Midbrain (tissue), 1 donor: ENCODE measurements around the gene UBXN10.
"Not testable (repeated sequence)": the region's sequence is repeated elsewhere in the genome, so short reads cannot be mapped to it uniquely, and the experiment has no call there.

ENCODE experiments used
- DNase-seq: peaks from one replicate; lab custom pipeline; 2025; lab: John Stamatoyannopoulos, UW

Gene UBXN10

DNA sequence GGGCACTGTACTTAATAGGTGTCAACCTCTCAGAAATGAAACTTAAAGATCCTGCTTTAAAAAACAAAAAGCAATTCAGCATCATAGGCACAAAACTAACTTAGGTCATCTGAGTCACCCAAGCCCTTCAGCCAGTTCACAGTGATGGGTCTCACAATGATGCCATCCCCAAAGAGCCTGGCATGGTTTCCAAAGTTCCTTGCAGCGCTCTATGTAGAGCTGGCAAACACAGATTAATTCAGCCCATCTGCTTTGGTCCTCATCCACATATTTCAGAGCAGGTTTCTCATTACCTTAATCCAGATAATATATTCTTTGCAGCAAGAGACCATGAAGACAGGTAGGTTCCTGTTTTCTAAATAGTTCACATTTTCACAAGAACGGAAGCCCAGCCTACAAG lies 15.1 kb downstream of the UBXN10 start:
- DNase-seq = no peak

DNA sequence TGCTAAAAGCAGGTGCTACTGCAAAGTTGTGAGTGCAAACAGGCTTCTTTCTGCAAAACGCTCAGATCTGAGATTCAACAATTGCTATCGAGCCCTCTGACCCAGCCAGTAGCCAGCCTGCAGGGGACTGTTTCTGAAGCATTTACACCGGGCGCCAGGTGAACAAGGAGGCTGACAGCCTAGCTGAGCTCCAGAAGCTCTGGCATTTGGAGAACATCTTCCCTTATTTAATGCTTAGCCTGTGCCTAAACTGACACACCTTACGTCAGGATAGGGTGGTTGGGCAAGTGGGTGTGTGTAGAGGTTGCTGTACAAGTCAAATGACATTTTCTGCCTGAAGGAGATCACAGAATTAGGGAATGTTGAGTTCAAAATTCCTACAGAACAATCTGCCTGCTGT lies 16.3 kb downstream of the UBXN10 start:
- DNase-seq = no peak

DNA sequence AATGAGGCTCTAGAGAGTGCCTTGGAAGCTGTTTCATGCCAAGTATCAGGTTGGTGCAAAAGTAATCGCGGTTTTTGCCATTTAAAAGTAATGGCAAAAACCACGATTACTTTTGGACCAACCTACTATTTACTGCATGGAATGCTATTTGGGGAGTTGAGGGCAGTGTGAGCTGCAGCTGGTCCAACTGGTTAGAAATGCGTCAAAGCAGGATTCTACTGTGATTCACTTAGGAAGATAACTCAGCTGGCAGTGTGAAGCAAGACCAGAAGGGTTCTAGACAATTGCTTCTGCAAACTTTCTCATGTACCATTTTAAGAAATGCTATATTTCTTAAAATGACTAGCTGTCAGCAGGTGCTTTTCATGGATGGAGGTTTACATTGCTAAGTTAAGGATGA lies 21.6 kb downstream of the UBXN10 start:
- DNase-seq = no peak

DNA sequence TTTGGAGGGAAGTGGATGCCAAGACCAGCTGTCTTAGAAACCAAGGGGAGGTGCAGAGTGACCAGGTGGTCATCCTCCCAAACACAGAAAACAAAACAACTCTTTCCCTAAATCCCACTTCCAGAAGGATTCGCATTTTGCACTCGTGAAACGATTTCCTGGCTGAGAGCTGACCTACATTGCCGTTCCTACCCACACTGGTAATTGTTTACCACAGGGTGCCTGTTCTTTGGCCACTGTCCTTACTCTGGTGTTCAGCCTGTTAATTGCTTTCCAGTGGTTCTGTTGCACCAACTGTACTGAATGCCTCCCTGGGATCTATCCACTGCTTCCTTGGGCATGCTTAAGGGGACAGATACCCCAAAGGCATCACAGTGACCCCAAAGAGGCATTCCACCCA lies 23.6 kb downstream of the UBXN10 start:
- DNase-seq = no peak

DNA sequence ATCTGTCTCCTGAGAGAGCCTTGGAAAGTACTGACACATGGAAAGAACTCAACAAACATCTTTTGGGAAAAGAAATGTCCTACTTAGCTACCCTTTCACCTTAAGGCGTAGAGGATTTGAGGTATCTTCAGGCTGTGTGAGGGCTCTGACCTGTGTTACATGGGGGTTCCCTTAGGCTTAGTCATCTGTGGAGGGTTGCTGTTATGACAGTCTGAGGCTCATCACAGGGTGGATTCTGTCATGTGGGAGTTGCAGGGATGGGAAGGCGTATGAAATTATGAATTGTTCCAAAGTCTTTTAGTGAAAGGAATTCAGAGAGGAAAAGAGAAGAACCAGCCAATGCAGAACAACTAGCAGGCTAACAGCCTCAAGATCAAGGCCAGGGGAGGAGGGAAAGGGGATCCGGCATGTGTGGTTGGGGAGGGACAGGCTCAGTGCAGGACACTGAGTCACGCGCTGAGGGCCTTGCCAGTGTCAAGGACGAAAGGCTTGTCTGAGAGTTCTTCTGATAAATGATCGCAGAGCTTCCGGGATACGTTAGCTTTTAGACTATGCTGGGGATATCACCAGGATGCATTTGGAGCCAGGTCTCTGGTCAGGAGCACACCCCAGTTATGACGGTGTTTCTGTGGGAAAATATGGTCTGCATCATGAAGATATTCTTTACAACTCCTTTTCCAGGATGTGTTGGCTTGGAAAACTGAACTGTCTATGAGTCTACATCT lies 25.0 kb downstream of the UBXN10 start:
- no peak for DNase-seq

DNA sequence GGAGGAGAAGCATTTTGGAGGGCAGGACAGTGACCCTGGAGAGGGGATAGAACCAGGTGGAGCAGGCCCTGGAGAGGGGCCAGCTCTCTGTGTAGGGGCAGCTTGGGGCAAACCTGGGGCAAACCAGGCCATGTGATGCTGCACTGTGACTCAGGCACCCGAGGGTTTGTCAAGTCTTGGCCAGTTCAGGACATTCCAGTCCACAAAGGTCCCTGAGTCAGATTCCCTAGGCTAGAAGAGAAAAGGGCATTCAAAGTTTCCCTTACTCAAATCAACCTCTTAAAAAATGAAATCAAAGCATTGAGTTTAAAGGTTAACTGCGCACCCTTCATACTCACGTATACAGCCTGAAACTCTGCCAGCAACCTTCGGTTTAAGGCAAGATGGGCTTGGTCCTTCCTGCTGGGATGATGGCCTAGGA lies 25.6 kb downstream of the UBXN10 start:
- DNase-seq = no peak

DNA sequence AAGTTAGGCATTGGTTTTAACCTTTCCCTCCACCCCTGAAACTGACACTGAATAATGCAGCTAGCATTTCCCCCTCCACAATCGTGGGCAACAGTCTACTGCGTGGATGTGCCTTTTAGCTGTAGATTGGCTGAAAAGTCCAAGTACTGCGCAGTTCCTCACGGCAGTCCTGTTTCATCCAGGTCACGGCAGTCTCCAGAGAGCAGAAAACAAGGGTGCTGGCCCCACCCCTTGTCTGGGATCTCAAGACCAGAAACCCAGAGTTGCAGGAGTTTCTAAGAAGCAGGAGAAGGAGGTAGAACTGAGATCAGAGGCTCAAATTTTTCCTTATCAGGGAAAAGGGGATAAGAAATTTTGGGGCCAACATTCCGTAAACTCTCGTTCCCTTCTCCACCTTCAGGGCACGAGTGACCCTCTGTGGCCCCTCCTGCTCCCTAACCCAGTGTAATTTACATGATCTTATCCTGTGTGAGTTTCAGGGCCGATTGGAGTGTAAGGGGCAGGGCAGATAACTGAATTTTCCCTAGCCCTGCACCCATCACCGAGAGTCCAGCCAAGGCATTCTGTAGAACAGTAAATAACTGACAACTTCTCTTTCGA lies 26.3 kb downstream of the UBXN10 start:
- DNase-seq = no peak

DNA sequence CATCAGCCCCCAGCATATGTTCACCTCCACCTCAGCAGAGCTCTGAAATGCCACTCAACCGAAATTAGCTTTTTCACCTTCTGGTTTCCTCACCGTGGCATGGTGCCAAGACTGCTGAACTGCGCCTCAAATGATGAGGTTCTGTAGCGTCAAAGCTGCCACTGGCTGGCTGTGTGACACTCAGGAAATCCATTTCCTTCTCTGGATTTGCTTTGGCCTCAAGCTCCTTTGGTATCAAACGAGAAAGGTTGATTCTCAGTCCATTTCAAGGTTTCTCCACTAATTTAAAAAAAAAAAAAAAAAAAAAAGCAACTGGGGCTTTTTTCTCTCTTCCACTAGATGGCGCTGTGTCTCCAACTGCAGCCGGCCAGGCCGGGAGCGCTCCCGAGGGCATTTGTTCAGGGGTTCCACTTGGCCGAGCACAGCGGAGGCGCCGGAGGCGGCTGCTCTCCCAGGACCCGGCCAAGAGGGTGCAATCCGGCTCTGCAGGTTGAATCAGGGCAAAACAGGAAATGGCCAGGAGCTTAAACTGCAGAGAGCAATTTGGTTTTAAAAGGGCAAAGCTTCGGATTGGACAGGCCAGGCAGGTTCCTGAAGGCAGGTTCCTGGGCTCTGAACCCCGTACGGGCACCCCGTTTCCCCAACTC lies 26.9 kb downstream of the UBXN10 start:
- DNase-seq = peak; percentile 63

DNA sequence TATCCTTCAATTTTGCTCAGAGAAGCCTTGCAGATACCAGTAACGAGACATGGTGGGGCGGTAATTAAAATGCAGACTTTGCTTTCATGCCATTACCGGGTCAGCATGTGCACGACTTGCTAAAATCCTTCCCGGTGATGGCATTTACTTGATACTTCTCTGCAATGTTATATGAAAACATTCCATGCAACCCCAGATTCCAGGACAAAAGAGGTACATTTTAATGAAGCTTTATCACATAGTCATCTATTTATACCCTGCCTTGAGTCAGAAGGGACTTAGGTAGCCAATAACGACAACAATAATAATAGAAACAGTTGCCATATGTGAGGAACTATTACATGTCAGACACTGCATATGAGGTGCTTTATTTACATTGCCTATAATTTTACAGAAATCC lies 29.8 kb downstream of the UBXN10 start:
- no peak for DNase-seq

DNA sequence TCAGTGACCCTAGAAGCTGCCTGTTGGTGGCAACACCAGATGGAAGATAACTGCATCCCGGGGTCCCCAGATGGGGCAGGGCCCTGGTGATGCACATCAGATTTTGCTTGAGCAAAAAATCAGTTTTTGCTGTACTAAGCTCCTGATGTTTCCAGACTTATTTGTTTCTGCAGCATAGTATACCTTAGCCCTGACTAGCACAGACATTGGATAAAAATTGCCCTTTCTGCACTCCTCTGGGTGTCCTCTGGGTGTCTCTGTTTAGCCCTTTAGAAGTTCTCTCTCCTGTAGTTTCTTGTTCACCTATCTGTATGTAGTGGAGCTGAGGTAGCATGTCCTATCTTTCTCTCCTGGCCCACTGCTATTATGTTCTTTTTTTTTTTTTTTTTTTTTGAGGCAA lies 30.7 kb downstream of the UBXN10 start:
- no peak for DNase-seq

DNA sequence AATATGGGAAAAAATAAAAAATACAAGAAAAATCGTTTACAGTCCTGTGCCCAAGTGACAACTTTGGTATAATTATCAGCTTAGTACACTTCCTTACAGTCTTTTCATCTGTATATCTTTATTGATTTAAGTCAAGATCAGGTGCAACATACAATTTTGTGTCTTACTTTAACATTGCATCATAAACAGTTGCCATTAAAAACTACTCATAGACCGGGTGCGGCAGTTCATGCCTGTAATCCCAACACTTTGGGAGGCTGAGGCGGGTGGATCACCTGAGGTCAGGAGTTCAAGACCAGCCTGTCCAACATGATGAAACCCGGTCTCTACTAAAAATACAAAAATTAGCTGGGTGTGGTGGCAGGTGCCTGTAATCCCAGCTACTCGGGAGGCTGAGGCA lies 33.2 kb downstream of the UBXN10 start:
- not testable (repeated sequence) for DNase-seq

DNA sequence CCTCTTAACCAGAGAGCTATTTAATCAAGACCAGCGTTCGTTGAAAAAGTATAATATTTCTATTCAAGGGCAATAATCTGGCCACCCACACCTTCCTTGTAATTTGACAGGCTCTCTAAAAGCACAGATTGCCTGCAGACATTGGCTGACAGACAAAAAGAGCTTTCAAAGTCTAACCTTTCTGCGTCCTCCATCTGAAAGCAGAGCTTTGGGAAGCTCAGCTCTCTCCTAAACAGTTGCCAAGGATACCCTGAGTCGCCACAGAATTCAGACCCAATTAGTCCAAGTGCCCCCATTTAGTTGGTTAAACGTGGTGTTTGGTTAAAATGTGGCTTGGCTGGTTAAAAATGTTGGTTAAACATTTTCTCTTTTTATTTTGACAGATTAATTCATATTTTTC lies 34.1 kb downstream of the UBXN10 start:
- peak; percentile 22 for DNase-seq

DNA sequence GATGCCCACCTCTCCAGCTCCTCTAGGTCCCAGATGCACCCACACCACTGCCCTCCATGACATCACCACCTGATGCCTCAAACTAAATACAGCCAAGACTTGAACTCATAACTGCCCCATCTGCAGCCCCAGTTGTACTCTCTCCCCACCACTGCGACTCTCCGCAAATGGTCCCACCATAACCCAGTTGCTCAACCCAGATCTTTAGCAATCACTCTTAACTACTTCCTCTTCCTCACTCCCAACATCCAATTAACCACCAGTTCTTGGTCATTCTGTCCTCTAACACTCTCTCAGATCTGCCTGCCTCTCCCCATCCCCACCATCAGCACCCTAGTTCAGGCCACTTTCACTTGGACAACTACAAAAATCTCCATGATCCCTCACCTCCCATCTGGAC lies 37.2 kb downstream of the UBXN10 start:
- no peak for DNase-seq

DNA sequence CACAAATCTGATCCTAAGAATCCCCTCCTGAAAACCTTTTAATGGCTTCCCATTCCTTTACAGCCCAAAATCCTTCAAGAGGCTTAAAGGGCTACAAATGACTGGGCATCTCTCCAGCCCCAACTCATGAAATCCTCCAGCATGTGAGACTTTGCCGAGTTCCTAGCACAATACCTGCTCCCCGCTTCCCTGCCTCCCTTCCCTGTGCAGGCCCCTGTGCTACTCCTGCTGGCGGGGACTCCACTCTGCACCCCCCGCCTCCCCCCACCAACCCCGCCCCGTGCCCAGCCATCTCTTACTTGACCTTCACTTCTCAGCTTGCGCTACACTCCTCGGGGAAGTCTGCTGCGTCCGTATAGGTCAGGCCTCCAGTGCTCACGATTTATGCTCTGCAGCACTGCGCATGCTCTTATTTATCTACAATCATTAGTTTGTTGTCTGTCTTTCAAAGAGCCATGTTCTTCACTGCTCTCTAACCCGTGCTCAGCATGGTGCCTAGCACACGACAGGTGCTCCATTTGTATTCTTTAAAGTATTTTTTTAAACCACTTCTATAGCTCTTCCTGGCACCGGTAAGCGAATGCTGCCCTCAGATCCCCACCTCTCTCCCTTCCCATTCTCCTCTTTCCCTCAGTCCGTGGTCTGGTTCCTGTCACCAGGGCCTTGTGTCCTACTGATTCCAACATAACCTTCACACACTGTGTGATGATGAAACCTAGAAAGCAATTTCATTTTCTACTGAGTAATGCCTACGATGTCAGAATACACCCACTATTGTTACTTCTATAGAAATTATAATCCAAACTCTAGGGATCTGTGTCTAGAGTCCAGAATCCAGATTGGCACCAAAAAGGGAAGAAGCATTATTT lies 37.9 kb downstream of the UBXN10 start:
- DNase-seq = no peak

DNA sequence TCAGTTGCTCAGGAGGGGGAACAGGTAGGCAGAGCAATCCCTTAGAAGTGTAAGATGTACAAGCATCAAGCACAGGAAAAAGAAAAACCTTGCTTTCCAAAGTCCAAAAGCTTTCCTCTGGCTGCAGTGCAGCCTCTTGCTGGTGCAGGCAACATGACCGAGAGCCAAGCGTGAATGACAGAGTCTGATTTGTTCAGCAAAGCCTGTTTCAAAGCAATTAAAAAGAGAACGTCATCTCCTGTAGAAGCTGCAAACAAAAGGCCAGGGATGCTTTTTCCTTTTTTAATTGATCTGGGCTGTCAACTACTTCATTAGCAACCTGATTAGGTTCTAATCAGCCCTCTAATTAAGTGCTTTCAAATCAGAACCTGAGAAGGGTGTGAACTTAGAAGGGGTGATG lies 38.6 kb downstream of the UBXN10 start:
- no peak for DNase-seq

DNA sequence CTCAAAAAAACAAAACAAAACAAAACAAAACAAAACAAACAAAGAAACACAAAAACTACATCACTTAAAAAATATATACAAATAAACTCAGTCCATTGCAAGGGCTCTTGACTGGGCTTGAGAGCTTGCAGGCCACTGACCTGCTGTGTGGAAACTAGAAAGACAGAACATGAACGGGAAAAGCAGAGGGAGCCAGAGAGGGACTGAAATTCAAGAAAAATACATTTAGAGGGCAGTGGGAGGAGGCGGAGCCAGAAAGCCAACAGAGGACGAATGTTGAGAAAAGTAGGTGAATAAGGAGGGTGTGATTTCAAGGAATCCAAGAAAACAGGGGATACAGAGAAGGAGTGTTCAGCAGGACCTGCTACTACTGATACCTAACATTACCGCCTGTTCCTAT lies 41.8 kb downstream of the UBXN10 start:
- no peak for DNase-seq

DNA sequence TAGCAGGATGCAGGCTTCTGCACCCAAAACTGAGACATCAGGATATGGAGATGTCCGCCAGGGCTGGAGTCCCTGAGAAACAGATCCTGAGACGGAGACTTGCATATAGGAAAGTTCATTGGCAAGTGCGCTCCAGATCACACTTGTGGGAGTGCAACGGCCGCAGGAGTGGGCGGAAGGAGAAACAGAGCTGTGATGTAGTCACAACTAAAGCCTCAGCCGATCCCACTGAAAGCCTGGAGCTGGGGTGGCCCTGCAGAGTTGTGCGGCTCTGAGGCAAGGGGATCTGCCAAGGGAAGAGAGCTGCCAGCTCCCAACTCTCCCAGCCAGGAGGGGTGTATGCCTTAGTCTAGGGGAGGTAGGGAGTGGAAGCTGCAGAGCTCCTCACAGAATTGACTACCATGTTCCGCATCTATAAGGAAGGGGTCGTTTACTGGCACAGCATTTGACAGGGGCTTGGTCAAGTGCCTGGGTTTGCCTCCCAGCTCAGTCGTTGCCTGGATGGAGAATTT lies 42.5 kb downstream of the UBXN10 start:
- DNase-seq = no peak

DNA sequence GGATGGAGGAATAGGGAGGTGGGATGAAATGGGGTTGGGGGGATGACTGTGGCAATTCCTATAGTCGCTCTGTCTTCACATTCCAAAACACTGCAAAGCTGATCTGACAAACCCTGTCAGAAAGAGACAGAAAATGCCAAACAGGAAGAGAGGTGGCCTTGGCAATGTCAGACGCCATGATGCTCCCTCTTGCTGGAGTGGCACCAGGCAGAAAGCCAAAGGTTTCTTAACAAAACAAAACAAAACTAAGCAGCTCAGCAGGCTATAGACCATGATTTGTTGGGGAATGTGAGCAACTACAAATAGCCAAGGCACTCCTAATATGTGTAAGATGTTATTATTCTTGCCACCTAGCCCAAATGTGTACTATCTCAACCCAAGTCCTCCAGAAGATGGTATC lies 43.3 kb downstream of the UBXN10 start:
- DNase-seq = no peak

DNA sequence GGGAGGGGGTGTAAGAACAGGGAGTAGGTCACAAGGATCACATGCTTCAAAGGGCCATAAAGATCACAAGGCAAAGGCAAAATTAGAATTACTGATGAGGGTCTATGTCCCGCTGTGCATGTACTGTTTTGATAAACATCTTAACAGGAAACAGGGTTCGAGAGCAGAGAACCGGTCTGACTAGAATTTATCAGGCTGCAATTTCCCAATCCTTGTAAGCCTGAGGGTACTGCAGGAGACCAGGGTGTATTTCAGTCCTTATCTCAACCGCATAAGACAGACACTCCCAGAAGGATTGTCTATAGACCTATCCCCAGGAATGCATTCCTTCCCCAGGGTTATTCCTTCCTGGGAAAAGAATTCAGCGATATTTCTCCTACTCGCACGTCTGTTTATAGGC lies 46.7 kb downstream of the UBXN10 start:
- not testable (repeated sequence) for DNase-seq

DNA sequence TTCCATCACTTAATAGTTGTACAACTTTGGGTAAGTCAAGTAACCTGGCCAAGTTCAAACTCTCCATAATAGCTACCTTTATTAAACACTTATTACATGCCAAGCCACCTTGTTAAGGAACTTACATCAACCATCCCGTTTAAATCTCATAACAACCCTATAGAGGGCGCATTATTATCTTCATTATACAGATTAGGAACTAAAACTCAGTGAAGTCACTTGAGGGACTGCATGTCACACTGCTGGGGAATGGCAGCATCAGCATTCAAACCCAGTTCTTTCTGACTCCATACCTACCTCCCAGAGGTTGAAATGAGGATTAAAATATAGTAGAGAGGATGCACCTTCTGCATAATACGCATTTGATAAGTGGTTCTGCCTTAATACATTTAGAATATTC lies 47.5 kb downstream of the UBXN10 start:
- DNase-seq = no peak

DNA sequence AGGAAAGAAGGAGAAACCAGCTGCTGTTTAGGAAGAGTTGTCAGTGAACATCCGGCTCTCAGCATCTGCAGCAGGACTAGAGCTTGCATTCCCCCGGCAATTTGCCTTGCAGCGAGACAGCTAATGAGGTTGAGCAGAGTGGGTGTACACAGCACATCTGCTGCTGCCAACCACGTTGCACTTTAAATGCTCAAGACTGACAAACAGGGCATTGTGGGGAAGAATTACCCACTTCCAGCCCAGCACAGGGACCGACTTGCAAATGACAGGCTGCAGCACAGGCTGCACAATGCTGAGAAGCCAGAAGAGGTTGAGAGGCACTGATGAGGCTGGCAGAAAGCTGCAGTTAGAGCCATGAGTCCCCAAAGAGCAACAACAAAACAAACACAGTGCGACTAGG lies 48.0 kb downstream of the UBXN10 start:
- peak; percentile 48 for DNase-seq

DNA sequence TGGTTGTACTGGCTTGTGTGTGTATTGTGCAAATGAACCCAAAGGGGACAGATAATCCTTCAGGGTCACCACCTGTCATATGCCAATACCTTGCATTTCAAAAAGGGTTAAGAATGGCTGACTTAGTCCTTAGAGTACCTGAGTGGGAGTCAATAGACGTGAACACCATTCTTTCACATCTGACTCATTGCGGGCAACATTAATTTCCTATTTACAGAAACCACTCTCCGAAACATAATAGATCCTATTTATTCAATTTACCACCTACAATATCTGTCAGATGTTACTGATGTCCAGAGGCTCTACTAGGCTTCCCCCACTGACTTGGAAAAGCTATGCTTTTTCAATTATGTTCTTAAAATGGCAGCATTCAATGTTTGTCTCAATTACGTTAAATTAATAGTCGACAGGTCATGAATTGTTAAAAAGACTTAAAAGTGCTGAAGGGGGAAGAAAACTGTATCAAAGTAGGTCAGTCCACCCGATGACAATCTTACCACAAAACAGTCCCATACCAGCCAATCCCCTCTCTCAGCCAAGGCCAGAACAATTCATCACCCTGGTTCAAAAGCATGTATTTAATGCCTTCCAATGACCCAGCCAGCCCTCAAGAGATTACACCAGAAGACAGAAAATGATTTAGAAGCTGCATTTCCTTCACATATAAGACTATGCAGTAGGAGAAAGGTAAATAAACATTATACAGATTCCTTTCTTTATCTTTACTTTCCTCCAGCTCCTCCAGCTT lies 49.1 kb downstream of the UBXN10 start:
- no peak for DNase-seq
